Measurements from ENCODE around the gene ATF6. TPM values are rescaled to one million over a fixed set of nuclear protein-coding genes. Genes with fewer than 3 reads are reported as not detected.

ATF6 gene
- total and polyA plus RNA-seq, 2 of the 8 experiments (the other 6 are each of a cell fraction or from before 2014, with no cell fraction given) = 4.6 to 10.0 TPM

- Histone ChIP-seq H2AK5ac (ENCODE audit: low read depth, low read length) (no peak overlapping the region), H3K4ac (replicated peaks; ENCODE audit: insufficient read length, low read depth, low read length) (no peak overlapping the region), H3K4me2 (ENCODE audit: insufficient read depth in 1 of 2, low read depth in 2 of 2, low read length in 2 of 2) (no peak overlapping the region), H3K79me2 (ENCODE audit: control insufficient read depth in 1 of 2, insufficient read depth in 2 of 2, low read length in 2 of 2) (no peaks in the 10 kb centered on the region), H4K91ac (replicated peaks; ENCODE audit: insufficient read length, low read length) (no peak overlapping the region), H3K27me3 (replicated peaks in 1 of 4; ENCODE audit: control insufficient read depth in 3 of 4, extremely low read depth in 1 of 4, insufficient read depth in 3 of 4, low read length in 3 of 4) (no peaks in the 10 kb centered on the region; a peak in 1 of 7 replicates), H3K14ac (ENCODE audit: insufficient read length) (no peak overlapping the region), H2BK20ac (ENCODE audit: low read length) (no peak overlapping the region), H4K8ac (ENCODE audit: extremely low read depth, insufficient read depth, low read length) (no peak overlapping the region), H3K27ac (ENCODE audit: low read depth, low read length) (no peak overlapping the region), H3K4me1 (replicated peaks in 1 of 4; ENCODE audit: control insufficient read depth in 3 of 4, insufficient read depth in 4 of 4, low read length in 3 of 4) (no peaks in the 10 kb centered on the region), H3K56ac (replicated peaks; ENCODE audit: insufficient read length, low read depth, low read length) (no peak overlapping the region), H3K23ac (ENCODE audit: insufficient read length) (no peak overlapping the region), H3K23me2 (ENCODE audit: low read depth, low read length) (no peaks in the 10 kb centered on the region), H4K20me1 (replicated peaks in 1 of 2; ENCODE audit: control insufficient read depth in 1 of 2, insufficient read depth in 2 of 2, low read length in 2 of 2) (no peaks in the 10 kb centered on the region), H2BK5ac (ENCODE audit: low read depth, low read length) (no peak overlapping the region), H2AFZ (ENCODE audit: low read length) (no peak overlapping the region), H3K18ac (ENCODE audit: extremely low read depth, low read length) (no peak overlapping the region), H2BK120ac (replicated peaks; ENCODE audit: low read depth, low read length) (no peak overlapping the region), H3K36me3 (ENCODE audit: control insufficient read depth in 2 of 4, insufficient read depth in 4 of 4, low read length in 3 of 4) (no peaks in the 10 kb centered on the region), H3K9me3 (ENCODE audit: insufficient read depth in 2 of 2, low read depth in 1 of 2, low read length in 1 of 2) (no peaks in the 10 kb centered on the region), H2BK12ac (ENCODE audit: low read depth, low read length) (no peak overlapping the region), H3K79me1 (ENCODE audit: low read depth, low read length) (no peaks in the 10 kb centered on the region), H3K4me3 (ENCODE audit: extremely low read depth in 1 of 4, insufficient read depth in 2 of 4, low read depth in 3 of 4, low read length in 4 of 4) (no peak overlapping the region), H4K5ac (ENCODE audit: insufficient read length, low read depth, low read length) (no peak overlapping the region), H2BK15ac (ENCODE audit: low read length) (no peak overlapping the region), H3K9ac (replicated peaks in 1 of 4; ENCODE audit: extremely low read depth in 1 of 4, low read depth in 3 of 4, low read length in 3 of 4) (no peak overlapping the region)
- ChIA-PET CTCF (ENCODE audit: partially characterized antibody) (interaction anchor here (0.7 to 1.5 kb wide), 5 partner anchors 11 to 380 kb away, joined by 3 to 6 read pairs (median 3); no protein-coding TSS in a partner anchor), POLR2A (ENCODE audit: partially characterized antibody) (interaction anchor here (0.7 kb wide), 1 partner anchor 220 kb away, joined by 3 read pairs; no protein-coding TSS in a partner anchor)
- FAIRE-seq (no peak), DNase-seq (ENCODE audit: low read depth in 1 of 2, low spot score in 2 of 2) (no peak)
- WGBS, 2 experiments (ENCODE audit: extremely low coverage in 1 of 2, insufficient coverage in 1 of 2, insufficient read length in 1 of 2, insufficient replicate concordance in 2 of 2, low coverage in 1 of 2, low lambda C conversion rate in 2 of 2, missing lambda C conversion rate in 1 of 2) = 92% methylated on average over 31 of the region's 31 CpGs; no CpG with 5 or more reads in 1 of the 2 experiments
- TF ChIP-seq RBBP5 (IDR thresholded peaks at IDR 0.05; ENCODE audit: borderline replicate concordance, low read depth, low read length) (no peak), TAF7 (optimal IDR thresholded peaks at IDR 0.05; ENCODE audit: borderline replicate concordance, low read depth, low read length) (no peak), BCL11A (IDR thresholded peaks at IDR 0.05; ENCODE audit: low read depth in 2 of 2, low read length in 2 of 2) (no peak), ZNF274 (IDR thresholded peaks at IDR 0.05; ENCODE audit: borderline replicate concordance, extremely low read depth, low read length) (no peak), CEBPB (IDR thresholded peaks at IDR 0.05; ENCODE audit: low read depth, low read length) (no peak), CHD1 (IDR thresholded peaks at IDR 0.05; ENCODE audit: low read depth, low read length) (no peak), EZH2 (IDR thresholded peaks at IDR 0.05; ENCODE audit: low read depth, low read length, severe bottlenecking) (no peak), SAP30 (IDR thresholded peaks at IDR 0.05; ENCODE audit: insufficient read depth, insufficient replicate concordance, low read length) (no peak), CREB1 (IDR thresholded peaks at IDR 0.05) (no peak), KDM4A (IDR thresholded peaks at IDR 0.05; ENCODE audit: low read depth, low read length, severe bottlenecking) (no peak), RXRA (IDR thresholded peaks at IDR 0.05; ENCODE audit: insufficient read depth, low read depth, low read length) (no peak), NANOG (IDR thresholded peaks at IDR 0.05; ENCODE audit: insufficient read depth, low read depth, low read length, poor library complexity, severe bottlenecking) (no peak), SP1 (IDR thresholded peaks at IDR 0.05; ENCODE audit: low read depth, low read length) (no peak)
Measured at GRCh38 chr1:161978011-161978790, 212.1 kb downstream of the ATF6 start.

All from H1 (cell line).